Peyer's patch (tissue), 4 donors: ENCODE measurements around the gene UBE2D1. TPM values are rescaled to one million over a fixed set of nuclear protein-coding genes. Genes with fewer than 3 reads are reported as not detected.

Experiments used
- DNase-seq, 3 donors: peaks; one replicate each; pipeline ENCODE4 v3.0.0-alpha.2; 2017 to 2019
- H3K27ac ChIP-seq, 4 donors: fragments of 200-600 bp; sonication (generic); one replicate each; pipeline ENCODE4 v1.5.1; 2016 to 2019
- H3K27me3 ChIP-seq, 2 donors: fragments of 200-600 bp; sonication (generic); one replicate each; pipeline ENCODE4 v1.5.1; 2019
- H3K36me3 ChIP-seq, 3 donors: fragments of 200-600 bp; sonication (generic); one replicate each; pipeline ENCODE4 v1.5.1; 2016 to 2019
- H3K4me1 ChIP-seq, 4 donors: fragments of 200-600 bp; sonication (generic); one replicate each; pipeline ENCODE4 v1.5.1; 2016 to 2019
- H3K4me3 ChIP-seq, 4 donors: fragments of 200-600 bp; sonication (generic); 1 replicate in 3 of 4; 2 replicates in 1 of 4; pipeline ENCODE4 v1.5.1; 2016 to 2019; ENCODE audit warnings: mild to moderate bottlenecking in 1 of 4
- H3K9me3 ChIP-seq, 4 donors: fragments of 200-600 bp; sonication (generic); one replicate each; pipeline ENCODE4 v1.5.1; 2016 to 2019; ENCODE audit warnings: mild to moderate bottlenecking in 1 of 4
- POLR2A ChIP-seq, 2 donors: fragments of 450-650 bp; IDR thresholded peaks; one replicate each; pipeline ENCODE4 v1.5.1; 2017; ENCODE audit warnings: antibody characterized with exemption in 2 of 2, mild to moderate bottlenecking in 2 of 2, moderate library complexity in 2 of 2
- total RNA-seq, 4 donors: library from RNA; depleted of rRNA; stranded (reverse); fragments of >200 nt; gene quantifications; one replicate each; pipeline ENCODE4 v1.1.0, GENCODE V29; 2016
- TF ChIP-seq, protein P1 (sequence below), 6 experiments: fragments of 450-650 bp in 4 of 6; fragments of 200-600 bp in 2 of 6; sonication (generic) in 1 of 6; IDR thresholded peaks; one replicate each; pipeline ENCODE4 v1.5.1; 2017 to 2019; ENCODE audit warnings: antibody characterized with exemption in 6 of 6, mild to moderate bottlenecking in 3 of 6, moderate library complexity in 1 of 6

UBE2D1 gene
- total RNA-seq, 4 donors from 2014 or later, result 3.5 to 11.9 (median 9.6) TPM

GRCh38 chr10:58373442-58373827, 38.6 kb downstream of the UBE2D1 start:
- H3K27me3 ChIP-seq, result no peaks in the 10 kb centered on the region
- H3K27ac ChIP-seq, result no peak overlapping the region
- H3K4me3 ChIP-seq, result no peak overlapping the region
- H3K4me1 ChIP-seq, result no peaks in the 10 kb centered on the region
- H3K9me3 ChIP-seq, result no peaks in the 10 kb centered on the region
- no peak for DNase-seq
- TF ChIP-seq, protein P1, sequence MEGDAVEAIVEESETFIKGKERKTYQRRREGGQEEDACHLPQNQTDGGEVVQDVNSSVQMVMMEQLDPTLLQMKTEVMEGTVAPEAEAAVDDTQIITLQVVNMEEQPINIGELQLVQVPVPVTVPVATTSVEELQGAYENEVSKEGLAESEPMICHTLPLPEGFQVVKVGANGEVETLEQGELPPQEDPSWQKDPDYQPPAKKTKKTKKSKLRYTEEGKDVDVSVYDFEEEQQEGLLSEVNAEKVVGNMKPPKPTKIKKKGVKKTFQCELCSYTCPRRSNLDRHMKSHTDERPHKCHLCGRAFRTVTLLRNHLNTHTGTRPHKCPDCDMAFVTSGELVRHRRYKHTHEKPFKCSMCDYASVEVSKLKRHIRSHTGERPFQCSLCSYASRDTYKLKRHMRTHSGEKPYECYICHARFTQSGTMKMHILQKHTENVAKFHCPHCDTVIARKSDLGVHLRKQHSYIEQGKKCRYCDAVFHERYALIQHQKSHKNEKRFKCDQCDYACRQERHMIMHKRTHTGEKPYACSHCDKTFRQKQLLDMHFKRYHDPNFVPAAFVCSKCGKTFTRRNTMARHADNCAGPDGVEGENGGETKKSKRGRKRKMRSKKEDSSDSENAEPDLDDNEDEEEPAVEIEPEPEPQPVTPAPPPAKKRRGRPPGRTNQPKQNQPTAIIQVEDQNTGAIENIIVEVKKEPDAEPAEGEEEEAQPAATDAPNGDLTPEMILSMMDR (IDR thresholded peaks at IDR 0.05), result no peak
- TF ChIP-seq POLR2A (IDR thresholded peaks at IDR 0.05), result no peak
- peaks cover 0 to 3% (median 0%) of the 10 kb centered on the region in 3 donors for H3K36me3 ChIP-seq

- TF ChIP-seq, protein P1 (IDR thresholded peaks at IDR 0.05), result no peak
- no peak for TF ChIP-seq POLR2A (IDR thresholded peaks at IDR 0.05)
- peaks cover 0 to 22% (median 2%) of the 10 kb centered on the region in 4 donors for H3K4me1 ChIP-seq
- no peaks in the 10 kb centered on the region for H3K9me3 ChIP-seq
Measured at GRCh38 chr10:58382489-58382995, 47.7 kb downstream of the UBE2D1 start.

DNA sequence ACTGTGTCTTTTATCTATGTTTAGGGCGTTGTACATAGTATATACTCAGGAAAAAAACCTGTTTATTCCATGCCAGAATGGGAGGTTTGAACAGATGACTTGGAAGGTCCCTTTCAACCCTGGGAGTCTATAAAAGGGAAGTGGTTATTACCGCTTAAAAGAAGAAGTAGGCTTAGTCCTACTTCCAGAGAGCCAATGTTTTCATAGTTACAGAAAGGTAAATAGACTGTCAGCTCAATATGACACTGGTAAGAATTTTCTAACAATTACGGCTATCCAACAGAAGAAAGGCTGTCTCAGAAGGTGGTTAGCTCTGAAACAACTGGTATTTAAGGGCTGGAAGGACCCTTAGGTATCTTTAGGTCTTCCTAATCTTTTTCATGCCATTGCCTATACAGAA, 49.3 kb downstream of the UBE2D1 start:
- H3K27me3 ChIP-seq, result no peaks in the 10 kb centered on the region
- no peak for DNase-seq

More at GRCh38 chr10:58382489-58382995, 47.7 kb downstream of the UBE2D1 start:
- H3K4me3 ChIP-seq, result no peak overlapping the region
- no peaks in the 10 kb centered on the region for H3K27me3 ChIP-seq
- H3K27ac ChIP-seq, result no peak overlapping the region
- H3K36me3 ChIP-seq, result peaks cover 0 to 3% (median 0%) of the 10 kb centered on the region in 3 donors
- DNase-seq, result no peak

DNA sequence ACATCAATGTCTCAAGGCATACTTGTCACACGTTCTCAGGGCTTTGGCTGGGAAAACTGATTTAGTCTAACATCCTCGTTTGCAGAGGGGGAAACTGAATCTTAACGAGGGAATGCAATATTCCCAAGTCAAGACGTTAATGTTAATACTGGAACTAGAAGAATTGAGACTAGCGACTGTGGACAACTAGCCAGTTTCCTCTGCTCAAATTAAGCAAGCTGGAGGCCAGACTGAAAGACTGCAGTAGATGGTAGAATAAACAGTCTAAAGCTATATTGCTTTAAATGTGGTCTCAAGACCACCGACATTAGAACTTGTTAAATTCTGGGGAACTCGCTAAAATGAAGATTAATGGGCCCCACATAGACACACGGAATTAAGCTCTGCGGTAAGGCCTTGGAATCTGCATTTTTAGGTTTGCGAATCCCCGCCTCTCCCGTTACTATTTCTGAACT, 49.8 kb downstream of the UBE2D1 start:
- peak overlapping the region; percentile 83 to 92 (median 88) for H3K27ac ChIP-seq
- TF ChIP-seq, protein P1 (IDR thresholded peaks at IDR 0.05), result no peak
- TF ChIP-seq POLR2A (IDR thresholded peaks at IDR 0.05), result no peak
- DNase-seq, result no peak
- peaks cover 0 to 22% (median 2%) of the 10 kb centered on the region in 4 donors for H3K4me1 ChIP-seq
- no peaks in the 10 kb centered on the region for H3K27me3 ChIP-seq
- H3K4me3 ChIP-seq, result peak overlapping the region; percentile 66 to 94 (median 70)
- peaks cover 0 to 19% (median 0%) of the 10 kb centered on the region in 3 donors for H3K36me3 ChIP-seq
- H3K9me3 ChIP-seq, result no peaks in the 10 kb centered on the region

More for the DNA sequence above, 49.3 kb downstream of the UBE2D1 start:
- Histone ChIP-seq H3K4me1 (peaks cover 0 to 22% (median 2%) of the 10 kb centered on the region in 4 donors), H3K36me3 (peaks cover 0 to 14% (median 0%) of the 10 kb centered on the region in 3 donors), H3K4me3 (peak overlapping the region; percentile 66 to 94 (median 70)), H3K9me3 (no peaks in the 10 kb centered on the region), H3K27ac (peak overlapping the region; percentile 83 to 92 (median 88))
- TF ChIP-seq, protein P1 (IDR thresholded peaks at IDR 0.05), result no peak
- no peak for TF ChIP-seq POLR2A (IDR thresholded peaks at IDR 0.05)

GRCh38 chr10:58384999-58385783, 50.4 kb downstream of the UBE2D1 start, which contains the start of gene TFAM:
TFAM (plus strand) TSS chr10:58385410; CDS start chr10:58385548, 138 bp downstream.
- Histone ChIP-seq H3K9me3 (no peaks in the 10 kb centered on the region), H3K4me3 (peak within 1 kb of the TSS; percentile 66 to 94 (median 70)), H3K27ac (peak within 1 kb of the TSS; percentile 83 to 92 (median 88)), H3K36me3 (peaks cover 0 to 21% (median 0%) of the 10 kb centered on the region in 3 donors), H3K4me1 (peaks cover 0 to 22% (median 2%) of the 10 kb centered on the region in 4 donors), H3K27me3 (no peaks in the 10 kb centered on the region)
- TF ChIP-seq, protein P1 (IDR thresholded peaks at IDR 0.05), result peak in 5 of 6 experiments; percentile 31 to 55 (median 36)
- peak; percentile 63 to 78 for TF ChIP-seq POLR2A (IDR thresholded peaks at IDR 0.05)
- DNase-seq, result peak; percentile 93 to 98 (median 95)
